ENCODE measurements around the gene KCNH2.
"Not testable (repeated sequence)": the region's sequence is repeated elsewhere in the genome, so short reads cannot be mapped to it uniquely, and the experiment has no call there.

KCNH2 gene

GRCh38 chr7:150978126-150978789 is at the start of gene KCNH2:
Gene KCNH2 (minus strand): TSS chr7:150978321. CDS start chr7:150977913, 408 bp downstream.
- in situ Hi-C loops (cut with HindIII; ENCODE audit: low sequenced_read_pairs): no loop called here

GRCh38 chr7:151027728-151028130 is 49.6 kb upstream of the KCNH2 start:
- in situ Hi-C loops (cut with HindIII; ENCODE audit: low sequenced_read_pairs): not testable (repeated sequence)

- in situ Hi-C loops (cut with HindIII; ENCODE audit: low sequenced_read_pairs): not testable (repeated sequence)
Observed at GRCh38 chr7:151026771-151027727, 48.9 kb upstream of the KCNH2 start.

GRCh38 chr7:151025924-151026671 is 48.0 kb upstream of the KCNH2 start:
- in situ Hi-C loops (cut with HindIII; ENCODE audit: low sequenced_read_pairs): no loop called here

- in situ Hi-C loops (cut with HindIII; ENCODE audit: low sequenced_read_pairs): no loop called here
Observed at GRCh38 chr7:151024435-151025056, 46.4 kb upstream of the KCNH2 start, which contains the start of gene ATG9B. Gene ATG9B (minus strand): TSS chr7:151024494. CDS start chr7:151024423, 71 bp downstream.

- in situ Hi-C loops (cut with HindIII; ENCODE audit: low sequenced_read_pairs): no loop called here
Observed at GRCh38 chr7:151023232-151023631, 45.1 kb upstream of the KCNH2 start.

- in situ Hi-C loops (cut with HindIII; ENCODE audit: low sequenced_read_pairs): no loop called here
Observed at GRCh38 chr7:151020231-151020630, 42.1 kb upstream of the KCNH2 start.

- in situ Hi-C loops (cut with HindIII; ENCODE audit: low sequenced_read_pairs): no loop called here
Observed at GRCh38 chr7:151019130-151019447, 41.0 kb upstream of the KCNH2 start.

GRCh38 chr7:151018421-151019129 is 40.5 kb upstream of the KCNH2 start:
- in situ Hi-C loops (cut with HindIII; ENCODE audit: low sequenced_read_pairs): no loop called here

- in situ Hi-C loops (cut with HindIII; ENCODE audit: low sequenced_read_pairs): no loop called here
Observed at GRCh38 chr7:151017953-151018420, 39.9 kb upstream of the KCNH2 start.

- in situ Hi-C loops (cut with HindIII; ENCODE audit: low sequenced_read_pairs): no loop called here
Observed at GRCh38 chr7:151017370-151017952, 39.3 kb upstream of the KCNH2 start.

GRCh38 chr7:151016942-151017341 is 38.8 kb upstream of the KCNH2 start:
- in situ Hi-C loops (cut with HindIII; ENCODE audit: low sequenced_read_pairs): no loop called here

- in situ Hi-C loops (cut with HindIII; ENCODE audit: low sequenced_read_pairs): no loop called here
Observed at GRCh38 chr7:151016505-151016904, 38.4 kb upstream of the KCNH2 start.

GRCh38 chr7:151015967-151016366 is 37.8 kb upstream of the KCNH2 start:
- in situ Hi-C loops (cut with HindIII; ENCODE audit: low sequenced_read_pairs): no loop called here

- in situ Hi-C loops (cut with HindIII; ENCODE audit: low sequenced_read_pairs): no loop called here
Observed at GRCh38 chr7:151014950-151015349, 36.8 kb upstream of the KCNH2 start.

- in situ Hi-C loops (cut with HindIII; ENCODE audit: low sequenced_read_pairs): no loop called here
Observed at GRCh38 chr7:151013733-151014497, 35.8 kb upstream of the KCNH2 start.

- in situ Hi-C loops (cut with HindIII; ENCODE audit: low sequenced_read_pairs): no loop called here
Observed at GRCh38 chr7:151013356-151013732, 35.2 kb upstream of the KCNH2 start.

GRCh38 chr7:151012911-151013347 is 34.8 kb upstream of the KCNH2 start:
- in situ Hi-C loops (cut with HindIII; ENCODE audit: low sequenced_read_pairs): no loop called here

All from DLD1 (cell line).